OCI-LY7 (cell line): ENCODE data around the gene DHX9. TPM values are rescaled to one million over a fixed set of nuclear protein-coding genes. Genes with fewer than 3 reads are reported as not detected.
A peak's percentile ranks its signal among the peaks of the same experiment; 100 is the strongest.

Experiments
- BruUV-seq: library from RNA; stranded (reverse); fragments of 400-500 nt; replicated peaks from 2 replicates; lab custom pipeline; 2021; lab: Mats Ljungman, UMichigan
- CTCF ChIA-PET: fragments of 300-600 bp; sonication (Branson Sonifier 250); formaldehyde crosslinking; loops from one replicate; lab custom pipeline; 2022; ENCODE audit warnings: antibody characterized with exemption; ENCODE audit not compliant: unreplicated experiment; lab: Charles Lee
- POLR2A ChIA-PET: fragments of 300-600 bp; sonication (Branson Sonifier 250); formaldehyde crosslinking; loops from one replicate; lab custom pipeline; 2022; ENCODE audit warnings: antibody characterized with exemption; lab: Charles Lee
- DNase-seq: peaks from one replicate; pipeline ENCODE4 v3.0.0-alpha.2; 2015; ENCODE audit warnings: low spot score
- H2AFZ ChIP-seq: fragments of 200-600 bp; sonication (generic), shearing (Covaris generic); 2 replicates; pipeline ENCODE4 v1.6.1; 2014; ENCODE audit warnings: mild to moderate bottlenecking, antibody characterized with exemption, low read length, moderate library complexity
- H3K27ac ChIP-seq: fragments of 200-600 bp; sonication (generic); 2 replicates; pipeline ENCODE4 v1.5.1; 2014; ENCODE audit warnings: mixed run types, low read depth, mild to moderate bottlenecking, moderate library complexity, low read length, inconsistent platforms; ENCODE audit not compliant: poor library complexity, severe bottlenecking
- H3K36me3 ChIP-seq: fragments of 200-600 bp; sonication (generic); 2 replicates; pipeline ENCODE4 v1.6.1; 2014; ENCODE audit warnings: mild to moderate bottlenecking, antibody characterized with exemption, low read length, moderate library complexity, mixed read lengths; ENCODE audit not compliant: insufficient read depth
- H3K4me1 ChIP-seq: fragments of 200-600 bp; sonication (generic); 2 replicates; pipeline ENCODE4 v1.5.1; 2014; ENCODE audit warnings: mild to moderate bottlenecking, low read length; ENCODE audit not compliant: insufficient read depth, poor library complexity, severe bottlenecking
- H3K4me2 ChIP-seq: fragments of 200-600 bp; sonication (generic); 2 replicates; pipeline ENCODE4 v1.6.1; 2014; ENCODE audit warnings: mild to moderate bottlenecking, low read length
- H3K4me3 ChIP-seq: fragments of 200-600 bp; sonication (generic); 2 replicates; pipeline ENCODE4 v1.5.1; 2014; ENCODE audit warnings: mild to moderate bottlenecking, low read depth, low read length; ENCODE audit not compliant: poor library complexity, severe bottlenecking
- H3K79me2 ChIP-seq: fragments of 200-600 bp; sonication (generic); 2 replicates; pipeline ENCODE4 v1.6.1; 2016; ENCODE audit warnings: low read depth, mild to moderate bottlenecking, low read length, moderate library complexity, mixed read lengths; ENCODE audit not compliant: insufficient read depth
- H3K9me2 ChIP-seq: fragments of 200-600 bp; sonication (generic); 2 replicates; pipeline ENCODE4 v1.6.1; 2016; ENCODE audit warnings: mild to moderate bottlenecking, low read length, mixed read lengths; ENCODE audit not compliant: insufficient read depth
- H3K9me3 ChIP-seq: fragments of 200-600 bp; sonication (generic); 2 replicates; pipeline ENCODE4 v1.6.1; 2014; ENCODE audit warnings: mild to moderate bottlenecking, mixed run types, low read length, mixed read lengths
- H4K20me1 ChIP-seq: fragments of 200-600 bp; sonication (generic); 2 replicates; pipeline ENCODE4 v1.6.1; 2014; ENCODE audit warnings: mild to moderate bottlenecking, antibody characterized with exemption, low read length, moderate library complexity, mixed read lengths; ENCODE audit not compliant: insufficient read depth
- EZH2phosphoT487 ChIP-seq: fragments of 200-600 bp; sonication (generic); IDR thresholded peaks from 2 replicates; pipeline ENCODE4 v1.6.1; 2018; ENCODE audit warnings: low read depth, borderline replicate concordance, mild to moderate bottlenecking, mixed run types, antibody characterized with exemption, low read length, moderate library complexity, mixed read lengths
- intact Hi-C: fragments of 100-400 bp; cut with micrococcal nuclease; formaldehyde crosslinking; loops from one replicate; pipeline ENCODE4 v1.10.0; 2022; ENCODE audit not compliant: unreplicated experiment
- total RNA-seq, 2 experiments: library from RNA; depleted of rRNA in 1 of 2; stranded (reverse); fragments of >200 nt in 1 of 2; shearing (Covaris generic) in 1 of 2; gene quantifications; 2 replicates each; pipeline ENCODE4 v1.2.3, GENCODE V29; 2014 to 2022
- TF ChIP-seq, protein P1 (sequence below): fragments of 200-600 bp; sonication (generic); conservative IDR thresholded peaks from 2 replicates; pipeline ENCODE4 v1.5.1; 2014; ENCODE audit warnings: mild to moderate bottlenecking, antibody characterized with exemption, low read length, moderate library complexity, mixed read lengths

DHX9 gene
- total RNA-seq, 2 experiments from 2014 or later: 217 to 271 TPM

DNA sequence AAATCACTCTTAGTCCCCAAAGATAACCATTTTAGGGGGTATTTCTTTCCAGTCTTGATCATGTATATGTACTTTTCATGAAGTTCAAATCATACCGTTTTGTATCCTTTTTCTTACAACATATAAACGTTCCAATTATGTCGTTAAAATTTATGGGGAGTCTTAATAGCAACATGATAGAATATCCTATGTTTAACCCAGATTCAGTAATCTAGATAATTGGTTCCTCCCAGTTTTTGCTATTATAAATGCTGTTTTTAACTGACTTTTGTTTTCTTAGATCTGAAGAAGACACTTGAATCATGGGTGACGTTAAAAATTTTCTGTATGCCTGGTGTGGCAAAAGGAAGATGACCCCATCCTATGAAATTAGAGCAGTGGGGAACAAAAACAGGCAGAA lies 3.1 kb downstream of the DHX9 start:
- CTCF ChIA-PET: no interaction called here
- Histone ChIP-seq H3K9me3 (no peaks in the 10 kb centered on the region), H3K4me3 (peak overlapping the region; percentile 98), H3K79me2 (peaks cover 81% of the 10 kb centered on the region), H3K27ac (no peak overlapping the region), H3K4me2 (peak overlapping the region; percentile 100), H4K20me1 (peaks cover 60% of the 10 kb centered on the region), H2AFZ (no peak overlapping the region), H3K4me1 (peaks cover 35% of the 10 kb centered on the region), H3K9me2 (no peaks in the 10 kb centered on the region), H3K36me3 (peaks cover 75% of the 10 kb centered on the region)
- intact Hi-C loops: loop anchor here (5.0 kb wide), 1 partner anchor 180 kb away; the partner anchor contains the start of gene LAMC1
- TF ChIP-seq, protein P1, sequence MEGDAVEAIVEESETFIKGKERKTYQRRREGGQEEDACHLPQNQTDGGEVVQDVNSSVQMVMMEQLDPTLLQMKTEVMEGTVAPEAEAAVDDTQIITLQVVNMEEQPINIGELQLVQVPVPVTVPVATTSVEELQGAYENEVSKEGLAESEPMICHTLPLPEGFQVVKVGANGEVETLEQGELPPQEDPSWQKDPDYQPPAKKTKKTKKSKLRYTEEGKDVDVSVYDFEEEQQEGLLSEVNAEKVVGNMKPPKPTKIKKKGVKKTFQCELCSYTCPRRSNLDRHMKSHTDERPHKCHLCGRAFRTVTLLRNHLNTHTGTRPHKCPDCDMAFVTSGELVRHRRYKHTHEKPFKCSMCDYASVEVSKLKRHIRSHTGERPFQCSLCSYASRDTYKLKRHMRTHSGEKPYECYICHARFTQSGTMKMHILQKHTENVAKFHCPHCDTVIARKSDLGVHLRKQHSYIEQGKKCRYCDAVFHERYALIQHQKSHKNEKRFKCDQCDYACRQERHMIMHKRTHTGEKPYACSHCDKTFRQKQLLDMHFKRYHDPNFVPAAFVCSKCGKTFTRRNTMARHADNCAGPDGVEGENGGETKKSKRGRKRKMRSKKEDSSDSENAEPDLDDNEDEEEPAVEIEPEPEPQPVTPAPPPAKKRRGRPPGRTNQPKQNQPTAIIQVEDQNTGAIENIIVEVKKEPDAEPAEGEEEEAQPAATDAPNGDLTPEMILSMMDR: no peak
- no peak for TF ChIP-seq EZH2phosphoT487
- BruUV-seq: TSS peak; percentile 39
- DNase-seq: no peak
- POLR2A ChIA-PET: interaction anchor here (1.2 kb wide), 1 partner anchor 12 kb away, joined by 4 read pairs; no protein-coding TSS in a partner anchor

DNA sequence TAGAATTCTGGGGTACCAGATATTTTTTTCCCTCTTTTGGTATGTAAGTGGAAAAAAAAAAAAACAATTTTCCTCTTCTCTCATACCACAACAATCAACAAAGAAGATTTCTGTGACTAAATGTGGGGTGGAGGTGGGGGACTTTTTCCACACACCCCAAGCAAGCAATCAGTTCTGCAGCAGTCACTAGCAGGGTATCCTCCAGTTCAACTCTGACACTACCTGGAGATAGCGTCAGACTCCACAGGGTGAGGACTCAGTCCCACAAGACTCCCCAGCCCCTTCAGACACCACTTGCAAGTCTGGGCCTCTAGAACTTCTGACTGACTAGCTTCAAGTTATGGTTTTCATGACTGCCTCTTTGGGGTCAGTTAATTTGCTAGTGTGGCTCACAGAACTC lies 6.2 kb downstream of the DHX9 start:
- CTCF ChIA-PET: no interaction called here
- H3K9me3 ChIP-seq: no peaks in the 10 kb centered on the region
- intact Hi-C loops: loop anchor here (5.0 kb wide), 1 partner anchor 37 kb away; no protein-coding TSS in a partner anchor
- POLR2A ChIA-PET: interaction anchor here (0.6 to 0.7 kb wide), 3 partner anchors 13 to 985 kb away, joined by 3 read pairs; no protein-coding TSS in a partner anchor
- H2AFZ ChIP-seq: no peak overlapping the region
- no peak overlapping the region for H3K4me2 ChIP-seq
- H3K79me2 ChIP-seq: peaks cover 100% of the 10 kb centered on the region
- BruUV-seq: no TSS peak
- TF ChIP-seq EZH2phosphoT487: no peak
- TF ChIP-seq, protein P1: no peak
- no peaks in the 10 kb centered on the region for H3K9me2 ChIP-seq
- peaks cover 23% of the 10 kb centered on the region for H3K4me1 ChIP-seq
- peaks cover 100% of the 10 kb centered on the region for H3K36me3 ChIP-seq
- no peak overlapping the region for H3K27ac ChIP-seq
- H4K20me1 ChIP-seq: peaks cover 87% of the 10 kb centered on the region
- no peak overlapping the region for H3K4me3 ChIP-seq
- no peak for DNase-seq

DNA sequence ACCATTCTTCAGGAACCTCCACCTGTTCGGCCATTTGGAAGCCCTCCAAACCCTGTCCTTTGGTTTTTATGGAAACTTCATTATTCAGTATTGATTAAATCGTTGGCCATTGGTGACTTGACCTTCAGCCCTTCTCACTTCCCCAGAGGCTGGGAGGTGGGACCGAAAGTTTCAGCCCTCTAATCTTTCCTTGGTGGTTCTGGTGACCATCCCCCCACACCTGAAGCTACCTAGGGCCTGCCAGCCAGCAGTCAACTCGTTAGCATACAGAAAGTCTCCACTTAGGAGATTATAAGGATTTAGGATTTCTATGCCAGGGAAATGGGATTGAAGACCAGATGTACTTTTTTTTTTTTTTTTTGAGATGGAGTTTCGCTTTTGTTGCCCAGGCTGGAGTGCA lies 6.7 kb downstream of the DHX9 start:
- no peak overlapping the region for H3K27ac ChIP-seq
- H3K4me1 ChIP-seq: peaks cover 19% of the 10 kb centered on the region
- H3K9me3 ChIP-seq: no peaks in the 10 kb centered on the region
- DNase-seq: no peak
- peaks cover 100% of the 10 kb centered on the region for H3K36me3 ChIP-seq
- TF ChIP-seq, protein P1: no peak
- TF ChIP-seq EZH2phosphoT487: no peak
- H3K9me2 ChIP-seq: no peaks in the 10 kb centered on the region
- no peak overlapping the region for H3K4me2 ChIP-seq
- peaks cover 100% of the 10 kb centered on the region for H3K79me2 ChIP-seq
- no TSS peak for BruUV-seq
- H4K20me1 ChIP-seq: peaks cover 86% of the 10 kb centered on the region
- ChIA-PET CTCF (no interaction called here), POLR2A (interaction anchor here (0.6 to 1.4 kb wide), 3 partner anchors 17 to 984 kb away, joined by 3 to 4 read pairs (median 3); no protein-coding TSS in a partner anchor)
- intact Hi-C loops: loop anchor here (5.0 kb wide), 1 partner anchor 36 kb away; no protein-coding TSS in a partner anchor
- H3K4me3 ChIP-seq: no peak overlapping the region
- no peak overlapping the region for H2AFZ ChIP-seq
